HG03571 (cell line): ENCODE results near the gene MAST4.
"Not testable (repeated sequence)": the region's sequence is repeated elsewhere in the genome, so short reads cannot be mapped to it uniquely, and the experiment has no call there.

Source experiments
- ATAC-seq: cut with Tn5 transposase; IDR thresholded peaks from one replicate; pipeline ENCODE4 v1.9.1; 2021; ENCODE audit not compliant: unreplicated experiment

The MAST4 gene

DNA sequence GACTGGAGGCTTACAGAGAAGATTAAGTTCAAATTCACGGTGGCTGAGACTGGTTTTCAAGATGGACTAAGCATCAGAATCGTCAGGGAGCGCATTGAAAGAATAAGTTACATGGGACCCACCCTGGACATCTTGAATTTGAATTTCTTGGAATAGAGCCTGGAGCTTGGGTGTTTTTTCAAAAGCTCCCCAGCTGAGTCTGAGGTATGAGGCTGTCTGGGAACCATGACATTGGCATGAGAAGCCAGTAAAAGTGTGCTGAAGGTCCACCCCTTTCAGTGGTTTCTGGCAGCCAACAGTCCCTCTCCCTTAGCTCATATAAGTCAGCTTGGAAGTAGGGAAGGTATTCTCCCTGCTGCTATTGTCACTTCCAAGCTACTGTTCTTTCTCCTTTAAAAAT is 97.8 kb downstream of the MAST4 start:
- no peak for ATAC-seq

DNA sequence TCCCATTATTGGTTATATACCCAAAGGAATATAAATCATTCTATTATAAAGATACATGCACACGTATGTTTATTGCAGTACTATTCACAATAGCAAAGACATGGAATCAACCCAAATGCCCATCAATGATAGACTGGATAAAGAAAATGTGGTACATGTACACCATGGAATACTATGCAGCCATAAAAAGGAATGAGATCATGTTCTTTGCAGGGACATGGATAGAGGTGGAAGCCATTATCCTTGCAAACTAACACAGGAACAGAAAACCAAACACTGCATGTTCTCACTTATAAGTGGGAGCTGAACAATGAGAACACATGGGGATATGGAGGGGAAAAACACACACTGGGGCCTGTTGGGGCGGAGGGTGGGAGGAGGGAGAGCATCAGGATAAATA is 99.6 kb downstream of the MAST4 start:
- not testable (repeated sequence) for ATAC-seq

DNA sequence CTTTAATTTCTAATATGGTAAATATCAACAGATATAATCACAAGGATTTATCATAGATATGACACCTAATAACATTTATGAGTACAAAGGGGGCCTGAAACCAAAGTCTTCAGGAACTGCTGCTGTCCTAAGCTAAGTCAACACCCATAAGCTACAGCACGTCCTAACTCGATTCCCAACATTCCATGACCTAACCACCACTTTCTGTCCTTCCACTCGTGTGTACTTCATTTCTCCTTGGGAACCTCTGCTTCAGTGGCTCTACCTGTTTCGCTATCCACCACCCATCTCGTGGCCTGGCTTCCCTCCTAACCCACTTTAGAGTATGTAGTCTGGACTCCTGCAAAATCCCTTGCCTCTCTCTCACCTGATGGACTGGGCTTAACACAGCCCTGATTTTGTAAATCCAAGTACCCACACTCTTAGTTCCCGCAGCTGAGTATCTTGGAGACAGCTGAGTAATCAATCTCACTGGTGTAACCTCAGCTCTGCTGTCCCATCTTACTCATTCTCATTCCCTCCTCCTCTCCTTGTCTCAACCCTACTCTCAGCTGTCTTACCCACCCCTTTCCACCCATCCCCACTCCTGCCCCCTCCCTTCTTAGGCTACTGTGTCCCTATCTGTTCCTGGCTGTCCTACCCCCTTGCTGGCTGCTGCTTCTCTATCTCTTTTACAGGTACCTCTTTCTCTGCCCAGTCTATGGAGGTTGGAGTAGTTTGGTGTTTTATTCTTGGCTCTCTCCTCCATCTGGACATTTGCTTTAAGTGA is 101.8 kb downstream of the MAST4 start:
- ATAC-seq = no peak

DNA sequence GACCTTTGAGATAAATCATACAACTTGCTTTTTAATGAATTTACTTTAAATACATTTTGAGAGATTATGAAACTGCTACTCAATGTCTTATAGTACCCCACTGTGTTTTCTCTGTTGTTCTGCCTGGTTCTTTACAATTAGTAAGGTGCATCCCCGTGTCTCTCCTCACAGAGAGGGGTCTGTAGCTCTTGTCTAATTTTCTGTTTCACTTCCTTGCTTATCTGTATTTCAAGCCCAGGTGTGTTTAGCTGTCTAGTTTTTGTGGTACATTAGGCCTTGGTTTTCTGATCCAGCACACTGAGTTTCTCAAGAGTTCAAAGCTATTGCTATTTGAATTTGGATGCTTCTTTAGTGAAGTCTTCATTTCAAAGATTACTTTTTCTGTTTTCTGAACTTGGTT is 105.1 kb downstream of the MAST4 start:
- ATAC-seq = no peak

DNA sequence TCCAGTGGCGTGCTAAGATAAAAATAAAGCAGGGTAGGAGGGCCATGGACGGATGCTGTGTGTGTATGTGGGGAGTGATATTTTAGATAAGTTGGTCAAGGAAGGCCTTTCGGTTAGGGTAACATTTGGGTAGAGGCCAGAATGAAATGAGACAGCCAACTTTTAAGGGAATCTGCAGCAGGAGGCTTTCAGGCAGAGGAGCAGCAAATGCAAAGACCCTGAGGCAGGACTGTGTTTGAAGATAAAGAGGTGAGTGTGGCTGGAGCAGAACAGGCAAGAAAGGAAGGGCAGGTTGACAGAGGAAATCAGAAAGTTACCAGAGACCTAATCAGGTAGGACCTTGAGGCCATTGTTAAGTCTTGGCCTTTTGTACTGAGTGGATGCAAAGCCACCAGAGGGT is 106.2 kb downstream of the MAST4 start:
- ATAC-seq = no peak

DNA sequence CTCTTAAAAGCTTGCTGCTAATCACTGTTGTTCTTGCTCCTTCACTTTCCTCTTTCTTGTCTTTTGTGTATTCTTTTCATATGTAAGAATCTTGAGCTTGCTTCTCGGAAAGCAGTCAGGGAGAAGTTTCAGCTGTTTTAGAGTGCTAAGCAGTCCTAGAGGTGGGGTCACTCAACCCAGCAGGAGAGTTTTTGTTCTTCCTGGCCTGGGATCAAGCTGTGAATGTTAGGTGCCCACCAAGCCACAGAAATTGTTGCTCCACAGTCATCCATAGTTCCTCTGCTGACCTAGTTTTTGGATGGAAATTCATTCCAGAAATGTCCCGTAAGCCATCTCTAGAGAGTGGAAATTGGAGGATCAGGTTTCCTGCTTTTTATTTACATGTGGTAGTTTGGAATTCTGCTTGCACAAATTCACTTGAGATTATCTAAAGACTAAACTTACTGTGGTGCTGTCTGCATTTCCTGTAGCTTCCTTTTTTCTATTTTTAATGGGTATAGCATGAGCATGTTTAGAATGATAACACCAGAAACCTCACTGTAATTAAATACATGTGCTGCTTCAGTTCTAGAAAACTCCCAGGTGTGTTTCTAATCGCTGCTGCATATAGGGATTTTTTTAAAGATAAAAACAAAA is 108.7 kb downstream of the MAST4 start:
- no peak for ATAC-seq

DNA sequence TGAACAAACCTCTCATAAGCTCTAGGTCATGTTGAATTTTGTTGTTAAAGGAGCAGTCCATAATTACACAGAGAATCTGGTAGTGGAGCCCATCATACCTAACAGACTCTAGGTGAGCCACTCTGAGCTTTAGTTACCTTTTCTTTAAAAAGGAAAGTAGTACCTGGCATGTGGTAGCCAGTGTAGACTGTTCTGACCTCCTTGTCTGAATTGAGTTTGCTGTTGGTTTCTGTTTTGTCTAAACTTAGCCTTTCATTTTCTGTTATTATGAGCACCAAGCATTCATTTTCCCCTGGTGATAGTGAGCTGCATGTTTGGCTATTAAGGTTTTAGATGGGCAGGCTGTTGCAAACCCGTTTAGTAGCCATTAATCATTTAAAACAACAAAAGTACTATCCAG is 112.2 kb downstream of the MAST4 start:
- ATAC-seq = no peak

DNA sequence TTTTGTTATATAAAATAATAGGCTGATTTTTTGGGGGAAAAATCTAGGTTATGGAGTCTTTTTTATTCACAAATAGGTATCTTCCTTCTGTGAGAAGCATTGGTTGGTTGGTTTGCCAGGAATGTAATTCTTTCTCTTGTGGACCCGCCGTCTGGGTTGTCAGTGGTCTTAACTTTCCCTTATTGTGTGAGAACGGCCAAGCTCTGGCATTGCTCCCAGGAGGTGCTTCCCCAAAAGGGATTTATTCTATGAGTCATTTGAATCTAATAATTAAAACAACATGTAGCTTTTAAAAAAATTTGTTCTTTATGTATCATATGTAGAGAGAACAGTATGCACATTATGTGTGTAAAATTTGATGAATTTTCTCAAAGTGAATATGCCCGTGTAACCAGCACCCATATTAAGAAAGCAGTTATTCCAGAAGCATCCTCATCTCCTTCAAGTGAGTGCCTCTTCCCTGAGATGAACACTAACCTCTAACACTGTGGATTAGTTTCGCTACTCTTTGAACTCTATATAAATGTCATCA is 114.4 kb downstream of the MAST4 start:
- no peak for ATAC-seq

DNA sequence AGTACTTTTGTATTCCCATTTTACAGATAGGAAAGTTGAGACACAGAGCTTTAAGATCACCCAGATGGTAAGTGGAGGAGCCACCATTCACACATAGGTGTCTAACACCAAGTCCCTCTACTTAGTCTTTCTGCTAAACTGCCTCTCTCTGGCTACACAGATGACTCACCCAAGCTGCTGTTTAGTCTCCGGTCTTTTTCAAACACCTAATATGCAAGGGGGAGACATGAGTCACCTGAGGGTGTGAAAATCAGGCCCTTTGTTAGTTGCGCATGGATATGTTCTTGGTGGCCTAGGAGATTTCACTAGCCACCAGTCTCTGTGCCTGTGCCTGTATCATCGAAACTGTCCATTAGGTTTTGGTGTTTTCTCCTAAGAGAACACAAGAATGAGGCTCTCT is 117.8 kb downstream of the MAST4 start:
- ATAC-seq = no peak

DNA sequence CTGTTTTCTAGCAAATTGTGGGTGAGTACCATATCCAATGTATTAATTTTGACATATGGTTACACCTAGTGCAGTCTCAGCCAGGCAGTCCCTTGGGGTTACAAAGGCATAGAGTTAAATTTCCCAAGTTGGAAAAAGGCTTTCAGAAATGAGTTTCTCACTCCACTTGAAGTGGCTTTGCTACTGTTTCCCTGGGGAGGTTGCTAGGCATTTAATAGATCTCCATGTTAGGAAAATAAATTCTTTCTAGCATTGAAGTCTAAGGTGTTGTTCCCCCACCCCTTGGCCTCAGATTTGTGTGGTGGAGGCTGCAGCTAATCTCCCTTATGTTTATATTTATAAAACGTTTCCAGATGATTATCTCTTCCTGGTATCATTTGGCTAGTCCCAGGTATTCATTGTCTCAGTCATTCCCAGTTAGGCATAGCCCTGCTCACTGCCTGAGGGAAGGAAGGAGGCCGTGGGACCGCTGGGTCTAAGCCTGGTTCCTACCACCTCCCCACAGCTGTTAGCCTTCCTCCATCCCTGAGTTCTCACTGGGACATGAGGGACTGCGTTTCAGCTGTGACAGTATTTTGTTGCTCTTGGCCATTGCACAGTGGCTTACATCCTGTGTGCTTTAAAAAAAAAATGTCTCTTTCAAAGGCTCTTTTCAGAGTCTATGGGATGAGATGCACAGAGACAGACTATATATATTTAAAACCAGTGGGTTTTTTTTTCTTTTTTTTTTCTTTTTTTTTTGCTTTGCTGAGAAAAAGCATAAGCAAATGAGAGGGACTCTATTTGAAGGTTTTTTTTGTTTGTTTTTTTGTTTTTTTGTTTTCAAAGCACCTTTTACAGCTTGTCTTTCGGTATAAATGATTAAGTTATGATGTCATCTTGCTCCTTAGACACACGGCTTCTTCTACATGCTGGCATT is 121.5 kb downstream of the MAST4 start:
- no peak for ATAC-seq

DNA sequence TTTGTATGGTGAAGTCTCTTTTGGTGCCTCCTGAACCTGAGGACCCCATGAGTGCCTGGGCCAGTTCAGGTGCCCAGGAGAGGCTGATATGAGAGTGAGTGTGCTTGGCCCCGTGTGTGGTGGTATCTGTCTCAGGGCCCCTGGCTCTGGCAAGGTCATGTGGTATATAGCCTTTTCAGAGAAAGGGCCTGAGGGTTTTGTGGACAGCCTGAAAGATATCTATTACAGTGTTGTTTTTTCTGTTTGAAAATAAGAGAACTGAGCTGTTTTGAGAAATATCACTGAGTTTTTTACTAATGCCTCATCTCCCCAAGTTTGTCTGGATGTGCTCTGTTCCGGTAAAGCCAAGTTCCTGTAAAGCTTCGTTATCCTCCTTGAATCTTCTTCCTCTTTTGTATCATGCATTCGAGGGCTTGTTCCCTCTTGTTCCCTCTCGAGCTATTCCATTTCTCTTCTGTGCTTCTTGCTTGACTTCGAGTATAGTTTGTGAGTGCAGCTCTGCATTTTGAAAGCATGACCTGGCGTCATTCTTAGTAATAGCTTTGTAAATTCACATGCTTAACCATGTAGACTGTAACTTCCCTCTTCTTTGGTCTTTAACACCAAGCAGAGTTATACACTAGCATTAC is 122.3 kb downstream of the MAST4 start:
- no peak for ATAC-seq

DNA sequence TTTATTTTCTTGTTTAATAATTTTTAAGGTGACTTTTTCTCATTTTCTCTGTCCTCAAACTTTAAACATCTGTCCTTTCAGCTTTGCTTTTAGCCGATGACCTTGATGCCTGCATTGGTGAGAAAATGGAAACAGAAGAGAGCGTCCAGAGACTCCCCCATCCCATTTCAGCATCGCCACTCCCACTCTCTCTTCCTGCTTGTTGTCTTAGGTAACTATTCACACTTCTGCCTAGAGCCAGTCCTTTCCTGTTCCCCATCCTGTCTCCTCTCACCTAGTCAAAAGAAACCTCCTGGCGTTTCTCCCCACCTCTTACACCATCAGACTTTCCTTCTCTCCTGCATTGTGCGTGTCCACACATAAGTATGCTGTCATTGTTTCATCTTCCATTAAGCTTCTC is 124.6 kb downstream of the MAST4 start:
- no peak for ATAC-seq

DNA sequence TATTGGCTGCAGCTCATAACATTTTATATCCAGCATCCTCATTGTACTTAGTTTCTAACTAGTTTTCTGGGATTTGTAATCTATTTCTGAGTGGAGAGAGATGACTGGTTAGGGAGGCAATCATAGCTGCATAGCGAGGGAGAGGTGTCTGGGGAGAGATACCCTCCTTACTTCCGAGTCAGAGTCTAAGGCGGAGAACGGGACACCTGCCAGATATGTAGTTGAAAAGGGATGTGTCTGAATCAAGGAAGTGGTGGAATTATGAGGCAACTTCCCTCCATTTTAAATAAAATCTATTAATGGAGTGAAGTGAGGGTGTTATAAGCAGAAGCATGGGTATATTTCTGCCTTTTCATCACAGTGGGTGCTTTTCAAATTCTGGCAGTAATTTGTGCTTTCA is 126.5 kb downstream of the MAST4 start:
- no peak for ATAC-seq

DNA sequence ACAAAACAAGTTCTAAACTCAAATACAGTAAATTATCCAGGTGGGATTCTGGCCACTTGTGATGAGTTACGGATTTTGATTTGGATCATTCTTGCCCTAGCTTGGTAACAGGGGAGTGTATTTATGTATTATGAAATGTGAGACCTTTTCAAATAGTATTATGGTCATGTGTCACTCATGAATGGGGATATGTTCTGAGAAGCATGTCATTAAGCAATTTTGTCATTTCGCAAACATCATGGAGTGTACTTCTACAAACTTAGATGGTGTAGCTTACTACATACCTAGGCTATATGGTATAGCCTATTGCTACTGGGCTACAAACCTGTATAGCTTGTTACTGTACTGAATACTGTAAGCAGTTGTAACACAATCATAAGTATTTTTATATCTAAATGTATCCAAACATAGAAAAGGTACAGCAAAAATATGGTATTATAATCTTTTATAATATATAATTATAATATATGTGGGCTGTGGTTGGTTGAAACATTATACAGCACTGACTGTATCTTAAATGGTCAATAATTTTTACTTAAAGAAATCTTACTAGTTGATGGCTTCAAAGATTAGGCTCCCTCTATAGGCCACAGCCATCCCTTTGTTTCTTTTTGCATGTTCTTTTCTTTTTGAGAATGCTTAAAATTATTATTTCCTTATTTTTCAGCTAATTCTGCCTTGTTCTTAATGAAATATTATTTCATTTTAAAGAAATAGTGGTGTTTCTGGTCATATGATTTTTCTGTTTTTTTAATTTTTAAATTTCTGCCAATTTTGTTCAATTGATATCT is 128.4 kb downstream of the MAST4 start:
- no peak for ATAC-seq

DNA sequence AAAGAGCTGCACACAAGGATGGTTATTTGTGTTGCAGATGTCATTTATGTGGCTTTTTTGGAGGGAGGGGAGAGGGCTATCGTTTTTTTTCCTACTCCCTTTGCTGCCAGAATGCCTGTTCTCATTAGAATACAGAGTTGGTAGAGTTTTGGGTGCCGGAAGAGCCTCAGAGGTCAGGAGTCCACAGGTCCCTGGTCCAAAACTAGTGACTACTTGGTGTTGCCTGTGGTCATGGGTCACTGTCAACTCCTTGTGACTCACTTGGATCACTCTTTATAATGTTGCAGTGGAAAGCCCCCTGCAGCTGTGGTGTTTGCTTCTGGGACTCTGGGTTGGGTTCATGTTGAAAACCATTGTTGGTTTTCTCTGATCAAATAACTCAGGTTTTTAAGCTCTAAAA is 131.4 kb downstream of the MAST4 start:
- no peak for ATAC-seq

DNA sequence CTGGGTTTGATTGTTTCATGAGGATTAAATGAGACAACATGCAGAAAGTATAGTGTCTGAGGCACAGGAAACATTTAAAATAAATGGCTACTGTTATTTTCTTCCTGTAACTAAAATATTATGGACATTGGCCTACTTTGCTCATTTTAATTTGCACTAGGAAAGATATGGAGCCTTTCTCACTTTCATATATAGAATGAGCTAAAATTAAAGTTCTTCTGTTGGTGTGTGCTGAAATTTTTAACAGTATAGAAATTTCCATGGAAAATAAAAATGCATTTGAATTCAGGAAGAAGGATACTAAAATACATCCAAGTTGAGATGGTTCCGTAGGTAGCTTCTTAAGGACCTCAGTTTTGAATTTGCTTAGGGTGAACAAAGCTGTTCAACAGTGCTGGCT is 131.9 kb downstream of the MAST4 start:
- ATAC-seq = no peak

DNA sequence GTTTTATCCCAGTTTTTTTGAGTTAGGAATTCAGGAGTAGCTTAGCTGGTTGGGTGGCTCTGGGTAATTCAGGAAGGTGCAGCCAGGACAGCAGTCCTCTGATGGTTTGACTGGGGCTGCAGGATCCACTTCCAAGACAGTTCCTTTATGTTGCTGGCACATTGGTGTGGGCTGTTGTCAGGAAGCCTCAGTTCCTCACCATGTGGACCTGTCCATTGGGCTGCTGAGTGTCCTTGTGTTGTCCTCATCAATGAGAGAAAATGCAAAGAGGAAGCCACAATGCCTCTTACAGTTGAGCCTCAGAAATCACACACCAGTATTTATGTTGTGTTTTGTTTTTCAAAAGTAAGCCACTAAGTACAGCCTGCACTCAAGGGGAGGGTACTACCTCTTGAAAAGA is 140.9 kb downstream of the MAST4 start:
- no peak for ATAC-seq

DNA sequence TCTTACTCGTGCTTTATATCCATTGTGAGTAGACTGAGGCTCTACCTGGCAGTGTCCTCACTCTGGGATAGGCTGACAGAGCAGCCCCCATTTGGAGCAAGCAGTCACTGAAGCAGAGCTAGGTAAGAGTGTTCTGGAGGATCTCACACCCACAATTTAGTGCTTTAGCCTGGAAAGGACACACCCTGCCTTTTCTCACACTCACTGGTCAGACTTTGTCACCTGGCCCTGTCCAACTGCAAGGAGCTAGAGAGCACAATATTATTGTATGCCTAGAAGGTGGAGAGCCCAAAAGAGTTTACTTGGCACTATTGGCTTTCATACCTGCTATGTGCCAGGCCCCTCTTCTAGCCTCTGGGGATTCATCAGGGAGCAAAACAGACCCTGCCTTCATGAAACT is 141.9 kb downstream of the MAST4 start:
- no peak for ATAC-seq

DNA sequence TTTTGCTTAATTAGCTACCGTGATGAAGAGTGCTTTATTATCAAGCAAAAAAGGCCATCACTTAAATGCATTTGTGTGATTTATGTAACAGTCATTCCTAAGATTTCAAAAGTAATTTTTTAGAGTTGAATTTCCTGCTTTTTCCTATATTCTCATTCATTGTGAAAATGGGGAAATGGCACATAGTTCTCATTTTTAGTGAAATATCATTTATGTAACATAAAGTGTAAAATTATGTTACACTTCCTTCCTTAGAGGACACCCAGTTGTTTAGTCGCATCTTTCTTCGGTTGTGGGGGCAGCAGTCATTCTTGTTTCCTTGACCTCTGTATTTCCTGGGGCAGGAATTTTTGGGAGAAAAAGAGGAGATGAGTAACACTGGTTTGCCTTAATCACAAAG is 142.8 kb downstream of the MAST4 start:
- no peak for ATAC-seq

DNA sequence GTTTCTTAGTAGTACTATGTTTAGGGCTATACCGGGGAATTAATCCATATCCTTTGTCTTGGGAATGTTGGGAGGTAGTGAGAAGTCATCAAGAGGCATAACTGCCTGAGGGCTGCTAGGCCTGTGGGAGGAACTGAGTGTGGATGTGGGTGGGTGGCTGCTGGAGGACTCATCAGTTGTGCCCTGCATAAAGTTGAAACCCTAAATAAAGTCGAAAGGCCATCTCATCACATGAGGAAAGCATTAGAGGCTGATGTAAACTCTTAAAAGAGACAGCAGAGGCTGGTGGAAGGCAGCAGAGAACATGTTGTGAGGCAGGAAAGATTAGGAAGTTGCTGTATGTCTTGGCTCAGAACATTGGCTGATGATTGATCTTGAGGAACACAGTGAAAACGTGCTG is 143.8 kb downstream of the MAST4 start:
- ATAC-seq = no peak
